22Rv1 (cell line): ENCODE results near the gene WIPF2.

Source experiments
- CTCF ChIP-seq: fragments of 450-650 bp; IDR thresholded peaks from 2 replicates; pipeline ENCODE4 v1.5.1; 2017; ENCODE audit warnings: mild to moderate bottlenecking
- ZFX ChIP-seq: fragments of 450-650 bp; IDR thresholded peaks from 2 replicates; pipeline ENCODE4 v1.6.1; 2017; ENCODE audit warnings: antibody characterized with exemption, borderline replicate concordance

GRCh38 chr17:40291281-40291664 lies 72.2 kb downstream of the WIPF2 start:
- TF ChIP-seq CTCF (no peak), ZFX (no peak)
